GM21526 (cell line): ENCODE measurements around the gene NCK2.
"Not testable (repeated sequence)": the region's sequence is repeated elsewhere in the genome, so short reads cannot be mapped to it uniquely, and the experiment has no call there.

Experiments
- ATAC-seq: cut with Tn5 transposase; IDR thresholded peaks from one replicate; pipeline ENCODE4 v1.9.1; 2021; ENCODE audit warnings: moderate library complexity; ENCODE audit not compliant: unreplicated experiment, low FRiP score

The NCK2 gene

GRCh38 chr2:105754011-105754410, 9.3 kb downstream of the NCK2 start:
- no peak for ATAC-seq

DNA sequence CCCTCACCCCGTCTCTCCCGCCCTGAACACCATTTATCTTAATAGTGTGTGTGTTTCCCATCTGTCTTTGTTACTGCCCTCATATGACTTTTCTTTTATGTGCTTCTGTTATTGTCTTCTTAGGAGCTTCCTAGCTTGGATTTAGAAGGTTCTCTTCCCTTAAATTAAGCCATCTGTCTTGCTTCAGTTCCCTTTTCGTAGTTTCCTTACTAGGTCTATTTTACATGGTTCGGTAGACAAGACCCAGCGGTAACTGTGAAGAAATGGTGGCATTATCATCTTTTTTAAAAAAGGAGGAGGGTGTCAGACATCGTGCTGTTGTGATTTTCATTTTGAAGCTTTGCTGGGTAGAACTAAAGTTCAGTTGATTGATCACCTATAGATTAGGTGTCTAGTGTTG, 10.3 kb downstream of the NCK2 start:
- ATAC-seq: no peak

GRCh38 chr2:105755895-105756294, 11.2 kb downstream of the NCK2 start:
- ATAC-seq: no peak

- no peak for ATAC-seq
Measured at GRCh38 chr2:105756435-105756834, 11.7 kb downstream of the NCK2 start.

DNA sequence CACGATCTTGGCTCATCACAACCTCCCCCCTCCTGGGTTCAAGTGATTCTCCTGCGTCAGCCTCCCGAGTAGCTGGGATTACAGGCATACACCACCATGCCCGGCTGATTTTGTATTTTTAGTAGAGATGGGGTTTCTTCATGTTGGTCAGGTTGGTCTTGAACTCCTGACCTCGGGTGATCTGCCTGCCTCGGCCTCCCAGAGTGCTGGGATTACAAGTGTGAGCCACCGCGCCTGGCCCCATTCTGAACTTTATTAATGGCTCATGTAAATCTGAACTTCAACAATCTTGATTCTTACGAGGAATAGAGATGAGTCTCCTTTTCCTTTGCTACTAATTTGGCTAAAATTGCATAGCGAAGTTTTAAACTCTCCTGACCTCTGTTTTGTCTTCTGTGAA, 12.2 kb downstream of the NCK2 start:
- not testable (repeated sequence) for ATAC-seq

DNA sequence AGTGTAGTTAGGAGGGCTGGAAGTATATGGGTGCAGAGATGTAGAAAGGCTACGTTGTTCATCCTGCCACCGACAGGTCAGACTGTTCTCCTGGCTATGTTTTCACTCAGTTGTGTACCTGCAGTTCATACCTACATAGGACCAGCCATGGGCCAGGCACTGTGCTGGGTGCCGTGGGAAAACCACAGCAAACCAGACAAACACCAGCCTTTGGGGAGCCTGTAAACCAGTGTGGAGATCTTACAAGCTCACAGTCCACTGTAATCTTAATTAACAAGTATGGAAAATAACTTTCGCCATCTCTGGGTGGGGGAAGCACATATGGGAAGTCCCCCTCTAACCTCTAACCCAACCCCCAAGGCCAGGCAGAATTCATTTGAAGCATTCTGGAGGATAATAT, 12.7 kb downstream of the NCK2 start:
- no peak for ATAC-seq

DNA sequence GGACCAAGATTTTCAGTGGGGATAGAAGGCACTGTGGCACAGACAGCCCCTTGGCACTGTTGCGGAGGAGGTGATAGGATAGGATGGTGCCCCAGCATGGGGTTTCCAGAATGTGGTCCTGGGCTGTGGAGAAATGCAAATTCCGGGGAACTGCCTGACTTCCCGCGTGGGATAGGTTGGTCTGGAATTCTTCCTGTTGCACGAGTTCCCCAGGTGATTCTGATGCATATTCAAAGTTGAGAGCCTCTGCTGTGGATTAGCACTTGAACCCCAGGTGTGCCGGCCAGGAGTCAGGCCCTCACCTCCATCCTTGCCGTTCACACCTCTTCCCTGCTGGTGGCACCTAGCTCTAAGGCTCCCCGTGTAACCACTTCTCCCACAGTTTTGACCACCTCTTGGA, 15.5 kb downstream of the NCK2 start:
- no peak for ATAC-seq

DNA sequence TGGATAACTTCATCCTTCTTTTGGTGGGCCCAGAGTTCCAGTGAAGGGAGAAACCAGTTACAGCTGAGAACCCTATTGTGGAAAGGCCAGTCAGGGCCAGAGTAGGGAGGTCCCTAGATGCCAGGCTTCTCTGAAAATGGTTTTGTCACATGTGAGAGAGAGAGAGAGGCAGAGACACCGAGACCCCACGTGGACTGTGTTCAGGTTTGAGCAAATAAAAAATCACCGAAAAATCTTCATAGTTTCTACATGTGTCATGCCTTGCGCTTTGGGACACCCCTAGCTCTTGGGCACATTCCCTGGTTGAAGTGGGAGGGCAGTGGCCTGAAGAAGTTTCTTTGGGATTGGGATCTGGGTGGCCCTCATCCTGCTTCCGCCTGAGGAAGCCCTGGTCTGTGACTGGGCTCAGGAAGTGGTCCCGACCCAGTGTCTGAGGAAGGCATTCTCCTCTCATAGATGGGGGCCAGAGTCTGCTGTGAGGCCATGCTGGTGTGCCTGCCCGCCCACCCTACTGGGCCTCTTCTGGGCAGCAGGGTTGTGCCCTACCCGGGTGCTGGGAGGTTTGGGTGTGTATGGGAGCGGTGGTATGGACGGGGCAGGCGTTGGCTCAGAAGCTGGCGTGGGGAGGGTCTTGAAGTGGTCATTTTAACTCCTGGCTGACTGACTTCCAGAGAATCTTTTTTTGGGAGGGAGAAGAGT, 16.1 kb downstream of the NCK2 start:
- no peak for ATAC-seq

GRCh38 chr2:105761931-105762515, 17.3 kb downstream of the NCK2 start:
- no peak for ATAC-seq

DNA sequence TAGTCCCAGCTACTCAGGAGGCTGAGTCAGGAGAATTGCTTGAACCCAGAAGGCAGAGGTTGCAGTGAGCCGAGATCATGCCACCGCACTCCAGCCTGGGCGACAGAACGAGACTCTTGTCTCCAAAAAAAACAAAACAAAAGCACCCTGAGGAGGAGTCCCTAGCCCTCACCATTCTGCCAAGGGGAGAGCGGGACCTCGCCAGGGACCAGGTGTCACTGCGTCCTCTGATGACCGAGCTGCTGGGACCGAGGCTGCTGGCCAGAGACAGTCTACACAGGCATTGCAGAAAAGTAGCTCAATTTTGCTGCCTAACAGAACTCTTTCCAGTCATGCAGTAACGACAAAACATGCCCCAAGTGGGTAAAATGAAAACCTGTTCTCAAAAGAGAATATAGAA, 18.4 kb downstream of the NCK2 start:
- ATAC-seq: no peak

DNA sequence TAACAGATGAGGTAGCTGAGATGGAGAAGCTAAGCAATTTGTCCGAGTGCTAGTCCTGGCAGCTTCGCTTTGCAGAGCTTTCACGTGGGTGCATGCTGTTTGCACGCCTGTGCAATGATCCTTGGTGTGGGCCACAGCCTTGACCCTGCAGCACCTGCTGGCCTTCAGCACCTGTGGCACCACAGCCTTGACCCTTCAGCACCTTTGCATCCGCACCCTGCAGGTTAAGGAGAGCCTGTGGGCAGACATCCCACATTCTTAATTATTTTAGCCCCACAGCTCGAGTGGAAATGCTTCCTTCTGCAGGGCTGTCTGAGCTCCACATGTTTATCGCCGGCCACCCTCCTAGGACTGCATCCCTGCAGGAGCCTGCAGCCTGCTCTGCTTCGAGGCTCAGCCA, 19.3 kb downstream of the NCK2 start:
- ATAC-seq: no peak

GRCh38 chr2:105765415-105766299, 20.9 kb downstream of the NCK2 start:
- no peak for ATAC-seq

- ATAC-seq: no peak
Measured at GRCh38 chr2:105766300-105766866, 21.7 kb downstream of the NCK2 start.

DNA sequence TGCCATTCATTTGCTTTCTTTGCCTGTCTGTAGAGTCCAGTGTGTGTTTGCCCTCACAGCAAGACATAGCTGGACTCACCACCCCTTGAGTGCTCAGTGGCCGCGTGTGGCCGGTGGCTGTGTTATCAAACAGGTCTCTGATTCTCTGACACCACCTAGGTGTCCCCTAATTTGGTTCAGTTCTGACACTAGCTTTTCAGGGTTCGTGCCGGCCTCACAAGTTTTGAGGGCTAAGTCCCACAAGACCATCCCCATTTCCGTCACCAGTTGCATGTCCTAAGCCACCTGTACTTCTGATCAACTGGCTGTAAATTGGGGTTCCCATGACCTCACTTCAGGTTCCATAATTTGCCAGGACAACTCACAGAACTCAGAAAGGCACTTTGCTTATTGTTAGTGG, 23.5 kb downstream of the NCK2 start:
- no peak for ATAC-seq

- ATAC-seq: no peak
Measured at GRCh38 chr2:105768961-105769452, 24.3 kb downstream of the NCK2 start.

GRCh38 chr2:105769504-105769903, 24.8 kb downstream of the NCK2 start:
- no peak for ATAC-seq

GRCh38 chr2:105770149-105770548, 25.4 kb downstream of the NCK2 start:
- ATAC-seq: no peak

- ATAC-seq: not testable (repeated sequence)
Measured at GRCh38 chr2:105771291-105771690, 26.6 kb downstream of the NCK2 start.

GRCh38 chr2:105771836-105772235, 27.1 kb downstream of the NCK2 start:
- ATAC-seq: no peak

- no peak for ATAC-seq
Measured at GRCh38 chr2:105772362-105772761, 27.6 kb downstream of the NCK2 start.

- ATAC-seq: no peak
Measured at GRCh38 chr2:105773568-105773967, 28.9 kb downstream of the NCK2 start.
